ENCODE measurements around the gene TTR.

Gene TTR
- 0 reads per million in 3 experiments for total RNA-seq

DNA sequence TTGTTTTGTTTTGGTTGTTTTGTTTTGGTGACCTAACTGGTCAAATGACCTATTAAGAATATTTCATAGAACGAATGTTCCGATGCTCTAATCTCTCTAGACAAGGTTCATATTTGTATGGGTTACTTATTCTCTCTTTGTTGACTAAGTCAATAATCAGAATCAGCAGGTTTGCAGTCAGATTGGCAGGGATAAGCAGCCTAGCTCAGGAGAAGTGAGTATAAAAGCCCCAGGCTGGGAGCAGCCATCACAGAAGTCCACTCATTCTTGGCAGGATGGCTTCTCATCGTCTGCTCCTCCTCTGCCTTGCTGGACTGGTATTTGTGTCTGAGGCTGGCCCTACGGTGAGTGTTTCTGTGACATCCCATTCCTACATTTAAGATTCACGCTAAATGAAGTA, at the start of gene TTR:
TTR (plus strand) TSS at position 250 of the 400 bp plus-strand sequence; CDS start at position 276, 26 bp downstream.
- DNase-seq: no peak

DNA sequence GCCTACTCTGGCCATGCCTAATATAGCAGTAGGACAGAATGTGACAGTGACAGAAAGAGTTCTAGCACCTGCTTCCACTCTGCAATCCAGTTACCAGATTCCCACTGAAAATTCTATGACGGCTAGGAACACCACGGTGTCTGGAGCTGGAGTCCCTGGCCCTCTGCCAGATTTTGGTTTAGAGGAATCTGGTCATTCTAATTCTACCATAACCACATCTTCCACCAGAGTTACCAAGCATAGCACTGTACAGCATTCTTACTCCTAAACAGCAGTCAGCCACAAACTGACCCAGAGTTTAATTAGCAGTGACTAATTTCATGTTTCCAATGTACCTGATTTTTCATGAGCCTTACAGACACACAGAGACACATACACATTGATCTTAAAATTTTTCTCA, 45.2 kb upstream of the TTR start:
- DNase-seq: no peak

DNA sequence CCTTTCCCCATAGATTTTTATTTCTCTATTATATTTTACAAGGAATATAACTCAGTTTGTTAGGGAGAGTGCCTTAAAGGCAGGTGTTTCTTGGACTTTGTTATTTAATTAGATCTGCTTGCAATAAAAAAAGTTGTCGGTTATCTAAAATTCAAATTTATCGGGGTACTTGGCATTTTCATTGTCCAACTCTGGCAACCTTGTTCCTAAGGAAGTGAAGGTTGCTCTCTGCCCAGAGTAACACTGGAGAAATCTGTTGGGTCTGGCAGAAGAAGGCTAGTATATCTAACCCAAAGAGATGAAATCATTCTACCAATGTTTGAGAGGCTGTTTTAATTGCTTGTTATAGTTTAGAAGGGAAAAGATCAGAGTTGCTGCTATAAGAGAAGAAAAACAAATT, 42.8 kb upstream of the TTR start:
- no peak for DNase-seq

- DNase-seq: no peak
Observed at GRCh38 chr18:31549416-31549815, 42.3 kb upstream of the TTR start.

GRCh38 chr18:31551883-31552282, 39.8 kb upstream of the TTR start:
- DNase-seq: no peak

DNA sequence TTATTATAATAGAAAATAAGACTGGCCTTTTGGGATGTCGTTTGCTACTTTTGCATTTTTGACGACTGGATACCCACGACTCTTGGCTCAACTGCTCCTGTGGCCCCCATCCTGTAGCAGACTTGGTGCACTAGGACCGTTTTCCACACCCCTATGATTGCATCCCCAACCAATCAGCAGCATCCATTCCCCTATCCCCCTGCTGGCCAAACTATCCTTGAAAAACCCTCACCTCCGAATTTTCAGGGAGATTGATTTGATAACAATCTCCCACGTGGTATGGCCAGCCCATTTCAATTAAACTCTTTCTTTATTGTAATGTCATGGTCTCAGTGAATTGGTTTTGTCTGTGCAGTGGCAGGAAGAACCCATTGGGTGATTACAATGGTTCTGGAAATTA, 37.9 kb upstream of the TTR start:
- DNase-seq: no peak

DNA sequence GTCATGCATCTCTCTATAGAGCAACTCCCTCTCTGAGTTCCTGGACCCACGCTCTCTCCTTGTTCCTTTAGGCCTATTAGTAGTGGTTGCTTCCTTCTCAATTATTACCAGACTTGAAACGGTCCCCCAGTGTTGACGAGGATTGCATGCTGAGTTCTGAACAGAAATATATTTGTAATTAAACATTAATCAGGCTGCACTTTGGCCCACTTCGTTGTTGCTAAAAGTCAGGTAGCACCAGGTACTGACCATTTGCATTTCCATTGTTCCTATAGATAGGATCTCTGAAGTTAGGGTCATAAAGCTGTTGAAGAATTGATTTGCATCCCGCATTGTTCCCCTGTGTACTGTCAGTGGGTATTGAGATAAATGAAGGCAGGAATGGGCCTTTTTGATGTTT, 36.9 kb upstream of the TTR start:
- no peak for DNase-seq

DNA sequence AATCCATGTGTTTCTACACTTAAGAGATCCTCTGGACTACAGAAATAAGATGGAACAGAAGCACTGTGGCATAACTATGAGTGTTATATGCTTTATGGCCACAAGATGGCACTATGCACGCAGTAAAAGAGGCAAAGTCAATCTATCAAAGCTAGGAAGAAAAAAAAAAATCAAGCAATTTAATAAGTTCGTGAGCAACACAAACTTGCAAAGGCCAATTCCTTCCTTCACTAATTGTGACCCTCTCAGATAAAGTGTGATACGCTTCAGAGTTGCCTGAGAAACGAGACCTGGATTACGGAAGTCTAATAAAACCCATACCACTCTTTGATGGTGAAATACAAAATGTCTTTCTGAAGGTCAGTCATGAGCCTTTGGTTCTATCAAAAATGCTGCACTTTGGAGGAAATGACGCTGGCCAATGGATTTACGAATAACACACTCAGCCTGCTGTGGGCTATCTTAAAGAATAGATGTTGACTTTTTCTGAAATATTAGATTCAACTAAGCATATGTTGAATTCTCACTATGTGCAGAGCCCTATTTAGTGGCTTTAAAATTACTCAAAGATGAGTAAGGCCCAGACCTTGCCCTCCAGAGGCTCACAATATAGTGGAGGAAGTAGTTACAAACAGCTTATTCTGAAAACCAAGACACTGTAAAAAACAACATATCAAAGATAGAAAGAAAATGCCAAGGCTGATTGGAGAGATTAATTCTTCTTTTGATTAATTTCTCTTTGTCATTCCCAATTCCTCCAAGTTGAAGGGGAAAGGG, 35.5 kb upstream of the TTR start:
- peak; percentile 19 for DNase-seq

DNA sequence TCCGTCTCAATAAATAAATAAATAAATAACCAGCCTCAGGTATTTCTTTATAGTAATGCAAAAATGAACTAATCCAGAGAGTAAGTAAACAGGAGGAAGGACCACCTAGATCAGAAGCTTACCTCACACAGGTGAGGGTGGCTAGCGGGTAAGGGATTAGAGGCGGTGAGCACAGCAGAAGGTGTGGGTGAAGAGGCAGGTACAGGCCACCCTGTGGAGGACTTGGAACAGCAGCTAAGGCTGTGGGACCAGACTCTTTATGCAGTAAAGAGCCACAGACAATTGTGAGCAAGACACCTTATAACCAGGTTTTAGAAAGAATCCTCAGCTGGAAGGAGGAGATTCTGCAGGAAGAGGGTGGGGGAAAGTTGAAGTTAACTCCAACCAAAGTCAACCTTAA, 34.2 kb upstream of the TTR start:
- no peak for DNase-seq

DNA sequence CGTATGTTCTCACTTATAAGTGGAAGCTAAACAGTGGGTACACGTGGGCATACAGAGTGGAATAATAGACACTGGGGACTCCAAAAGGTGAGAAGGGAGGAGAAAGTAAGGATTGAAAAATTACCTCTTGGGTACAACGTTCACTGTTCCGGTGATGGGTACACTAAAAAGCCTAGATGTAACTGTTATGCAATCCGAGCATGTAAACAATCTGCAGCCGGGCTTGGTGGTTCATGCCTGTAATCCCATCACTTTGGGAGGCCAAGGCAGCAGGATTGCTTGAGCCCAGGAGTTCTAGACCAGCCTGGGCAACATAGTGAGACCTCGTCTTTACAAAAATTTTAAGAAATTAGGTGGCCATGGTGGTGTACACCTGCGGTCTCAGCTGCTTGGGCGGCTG, 33.1 kb upstream of the TTR start:
- no peak for DNase-seq

GRCh38 chr18:31562726-31563125, 29.0 kb upstream of the TTR start:
- DNase-seq: no peak

DNA sequence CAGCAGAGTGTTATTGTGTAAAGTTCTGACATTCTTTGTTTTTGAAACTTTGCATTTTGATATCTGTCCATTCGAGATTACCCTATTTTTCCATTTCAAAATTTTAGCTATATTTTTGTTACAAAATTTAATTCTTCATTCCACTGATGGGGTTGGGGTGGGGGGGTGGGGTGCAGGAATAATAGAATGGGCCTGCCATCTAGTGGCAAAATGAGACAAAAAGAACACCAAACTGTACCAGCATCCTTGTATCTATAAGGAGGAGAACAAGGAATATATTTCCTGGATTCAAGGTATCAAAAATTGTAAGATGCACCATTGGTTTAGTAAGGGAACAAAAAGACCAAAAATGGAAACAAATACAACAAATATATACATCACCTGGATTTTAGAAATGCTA, 27.9 kb upstream of the TTR start:
- no peak for DNase-seq

GRCh38 chr18:31565345-31565744, 26.3 kb upstream of the TTR start:
- no peak for DNase-seq

GRCh38 chr18:31565782-31566512, 25.7 kb upstream of the TTR start:
- no peak for DNase-seq

DNA sequence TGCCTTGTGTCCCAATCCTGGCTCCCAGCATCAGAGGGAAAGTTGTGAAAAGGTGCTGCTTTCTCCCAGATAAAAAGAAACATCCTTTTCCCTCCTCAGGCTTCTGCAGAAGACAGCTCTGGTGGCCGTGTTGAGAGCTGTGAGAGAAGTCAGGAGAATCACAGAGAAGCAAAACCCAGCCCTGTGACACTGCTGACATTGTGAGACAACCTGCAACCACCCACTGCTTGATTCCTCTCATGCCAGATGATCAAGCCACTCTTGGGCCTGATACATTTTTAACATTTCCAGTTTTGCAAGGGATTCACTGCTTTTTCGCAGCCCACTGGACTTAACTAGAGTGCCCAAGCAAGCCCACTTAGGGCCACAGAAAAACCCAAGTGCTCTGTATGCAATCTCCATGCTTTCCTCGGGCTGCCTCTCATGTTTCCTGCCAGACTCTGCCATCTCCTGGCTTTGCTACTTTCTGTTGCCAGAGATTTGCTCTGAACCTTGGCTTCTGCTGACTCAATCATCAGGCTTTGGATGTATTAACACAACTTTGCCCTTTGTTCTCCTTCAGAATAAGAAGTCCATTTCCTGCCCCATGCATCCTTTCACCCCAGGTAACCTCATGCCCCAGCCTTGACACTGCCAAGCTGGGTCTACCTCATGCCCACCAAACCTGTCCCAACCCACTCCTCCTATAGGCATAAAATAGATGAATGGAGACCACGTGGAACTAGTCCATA, 24.9 kb upstream of the TTR start:
- no peak for DNase-seq

DNA sequence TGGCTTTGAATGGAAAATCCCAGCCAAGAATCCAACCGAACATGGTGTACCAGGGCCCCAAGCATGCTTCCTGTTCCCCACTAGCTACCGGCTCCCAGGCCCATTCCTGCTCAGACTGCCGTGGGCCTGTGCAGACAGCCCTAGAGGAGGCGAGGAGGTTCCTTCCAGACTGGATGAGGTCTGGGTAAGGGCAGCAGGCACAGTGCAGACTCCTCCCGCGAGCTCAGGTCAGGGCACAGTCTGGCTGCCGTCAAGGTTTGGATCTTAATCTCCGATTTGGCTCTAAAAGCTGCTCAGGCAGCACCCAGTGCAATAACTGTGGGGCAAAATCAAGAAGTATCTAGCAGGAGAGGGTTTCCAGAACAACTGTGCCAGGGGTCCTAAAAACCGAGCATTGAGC, 19.3 kb upstream of the TTR start:
- no peak for DNase-seq

GRCh38 chr18:31573051-31573450, 18.6 kb upstream of the TTR start:
- DNase-seq: no peak

DNA sequence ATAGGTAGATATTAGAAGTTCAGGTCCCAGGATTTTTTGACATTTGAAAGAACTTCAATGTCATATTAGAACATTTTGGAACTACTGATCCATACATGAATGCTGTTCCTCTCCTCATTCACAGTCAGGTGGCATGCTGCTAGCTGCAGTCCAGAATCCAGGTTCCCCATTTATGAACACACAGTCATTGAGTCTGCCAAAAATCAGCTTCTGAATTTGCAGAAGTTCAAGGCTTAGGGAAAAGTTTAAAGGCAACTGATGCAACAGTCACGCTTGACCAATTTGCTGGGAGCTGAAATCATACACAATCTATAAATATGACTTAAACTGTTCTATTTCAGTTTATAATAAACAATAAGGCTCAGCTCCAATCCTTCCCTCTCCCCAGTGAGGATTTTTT, 17.3 kb upstream of the TTR start:
- DNase-seq: no peak

- no peak for DNase-seq
Observed at GRCh38 chr18:31575515-31576257, 16.0 kb upstream of the TTR start.

DNA sequence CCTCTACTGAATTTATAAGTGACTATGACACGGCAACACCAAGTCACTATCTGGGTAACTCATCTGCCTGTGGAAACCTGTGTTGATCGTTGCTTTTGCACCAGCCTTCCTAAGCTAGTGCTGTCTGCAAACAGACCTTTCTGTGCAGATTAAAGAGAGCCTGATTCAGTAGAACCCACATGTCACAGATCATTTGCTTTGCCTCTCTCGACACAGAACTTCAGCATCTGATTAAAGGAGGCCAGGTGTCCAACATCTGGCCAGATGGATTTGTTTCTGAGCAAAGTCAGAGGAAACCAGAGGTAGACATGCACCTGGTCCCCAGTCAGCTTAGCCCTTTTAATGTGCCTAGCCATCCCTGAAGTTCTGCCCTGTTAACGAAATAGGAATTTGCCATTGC, 15.0 kb upstream of the TTR start:
- DNase-seq: no peak

DNA sequence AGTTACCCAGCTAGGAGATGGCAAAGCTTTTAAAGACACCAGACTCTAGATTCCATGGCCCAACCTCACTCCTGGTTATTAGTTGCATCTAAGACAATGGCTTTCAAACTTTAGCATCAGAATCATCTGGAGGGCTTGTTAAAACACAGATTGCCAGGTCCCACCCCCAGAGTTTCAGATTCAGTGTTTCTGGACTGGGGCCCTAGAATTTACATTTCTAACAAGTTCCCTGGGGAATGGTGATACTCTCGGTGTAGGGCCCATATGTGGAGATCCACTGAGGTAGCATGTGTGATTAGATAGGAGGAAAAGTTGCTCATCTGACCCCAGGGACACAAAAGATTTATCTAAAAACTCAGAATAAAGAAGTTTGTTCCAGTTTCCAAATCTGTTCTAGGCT, 14.5 kb upstream of the TTR start:
- DNase-seq: no peak

DNA sequence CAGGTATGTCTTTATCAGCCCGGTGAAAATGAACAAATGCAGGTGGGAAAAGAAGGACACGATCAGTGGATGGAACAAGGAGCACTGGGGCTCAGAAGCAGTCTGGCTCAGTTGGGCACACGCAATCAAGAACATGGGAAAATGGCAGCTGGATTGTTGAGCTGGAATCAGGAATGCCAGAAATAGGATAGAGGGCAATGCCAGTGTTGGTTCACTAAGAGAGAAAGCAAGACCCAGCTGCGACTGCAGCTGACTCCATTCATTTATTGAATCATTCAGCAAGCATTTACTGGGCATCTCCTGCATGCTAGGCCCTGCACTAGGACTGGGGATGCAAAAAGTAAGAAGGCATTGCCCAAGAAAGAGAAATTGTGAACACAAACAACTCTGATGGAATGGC, 13.6 kb upstream of the TTR start:
- DNase-seq: no peak

DNA sequence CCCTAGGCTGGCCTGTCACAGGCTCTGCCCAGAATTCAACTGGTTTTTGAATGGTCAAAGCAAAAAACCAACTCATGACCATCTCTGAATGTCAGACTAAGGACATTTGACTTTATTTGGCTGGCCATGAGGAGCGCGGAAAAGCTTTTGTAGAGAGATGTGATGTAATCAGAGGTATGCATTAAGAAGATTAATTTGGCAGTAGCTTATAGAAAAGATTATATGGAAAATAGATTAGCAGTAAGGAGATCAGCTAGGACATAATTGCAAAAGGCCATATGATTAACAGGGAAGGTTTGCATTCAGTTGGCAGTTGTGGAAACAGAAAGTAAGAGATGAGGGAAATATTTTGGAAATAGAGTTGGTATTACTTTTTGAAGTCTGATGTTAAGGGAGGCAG, 12.3 kb upstream of the TTR start:
- DNase-seq: no peak
